Measurements from ENCODE around the gene CSNK2A3.
"Not testable (repeated sequence)": the region's sequence is repeated elsewhere in the genome, so short reads cannot be mapped to it uniquely, and the experiment has no call there.

The CSNK2A3 gene

DNA sequence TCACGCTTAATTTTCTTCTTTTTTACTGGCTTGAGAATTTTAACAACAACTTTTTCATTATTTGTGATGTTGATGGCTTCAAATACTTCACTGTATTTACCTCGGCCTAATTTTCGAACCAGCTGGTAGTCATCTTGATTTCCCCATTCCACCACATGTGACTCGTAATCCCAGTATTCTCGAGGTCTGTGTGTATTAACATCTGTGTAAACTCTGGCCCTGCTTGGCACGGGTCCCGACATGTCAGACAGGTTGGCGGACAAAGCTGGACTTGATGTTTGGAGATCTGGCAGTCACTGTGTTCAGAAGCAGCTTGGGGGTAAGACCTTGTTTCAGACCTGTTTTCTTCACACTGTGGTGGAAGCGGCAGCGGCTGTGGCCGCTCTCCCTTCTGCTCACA lies at the start of gene CSNK2A3:
Gene CSNK2A3 (minus strand): TSS at position 373 of the 400 bp plus-strand sequence. CDS start 131 bp downstream, at position 242.
- DNase-seq = not testable (repeated sequence)

DNA sequence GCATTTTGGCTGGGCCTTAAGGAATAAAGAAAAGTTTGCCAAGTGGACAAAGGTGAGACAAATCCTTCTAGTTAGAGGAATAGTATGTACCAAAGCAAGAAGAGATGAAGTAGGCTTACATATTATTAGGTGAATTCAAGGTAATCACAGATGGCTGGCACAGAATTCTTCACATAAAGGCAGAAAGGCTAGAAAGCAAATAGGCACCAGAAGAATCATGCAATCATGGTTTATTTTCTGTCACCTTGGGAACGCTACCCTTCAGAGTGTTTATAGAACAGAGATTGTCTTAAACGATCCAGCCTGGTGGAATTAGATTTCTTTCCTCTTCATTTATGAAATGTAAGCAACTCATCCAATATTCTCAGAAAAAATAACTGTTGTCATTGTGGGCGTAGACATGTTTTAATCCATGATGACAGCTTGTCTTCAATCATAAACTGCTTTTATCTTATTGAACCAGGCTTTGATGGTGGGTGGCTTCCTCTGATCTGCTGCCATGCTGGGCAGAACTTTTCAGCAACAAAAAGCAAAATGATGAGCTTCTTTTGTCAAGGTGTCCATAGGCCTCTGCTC lies 49.0 kb upstream of the CSNK2A3 start:
- DNase-seq = no peak

DNA sequence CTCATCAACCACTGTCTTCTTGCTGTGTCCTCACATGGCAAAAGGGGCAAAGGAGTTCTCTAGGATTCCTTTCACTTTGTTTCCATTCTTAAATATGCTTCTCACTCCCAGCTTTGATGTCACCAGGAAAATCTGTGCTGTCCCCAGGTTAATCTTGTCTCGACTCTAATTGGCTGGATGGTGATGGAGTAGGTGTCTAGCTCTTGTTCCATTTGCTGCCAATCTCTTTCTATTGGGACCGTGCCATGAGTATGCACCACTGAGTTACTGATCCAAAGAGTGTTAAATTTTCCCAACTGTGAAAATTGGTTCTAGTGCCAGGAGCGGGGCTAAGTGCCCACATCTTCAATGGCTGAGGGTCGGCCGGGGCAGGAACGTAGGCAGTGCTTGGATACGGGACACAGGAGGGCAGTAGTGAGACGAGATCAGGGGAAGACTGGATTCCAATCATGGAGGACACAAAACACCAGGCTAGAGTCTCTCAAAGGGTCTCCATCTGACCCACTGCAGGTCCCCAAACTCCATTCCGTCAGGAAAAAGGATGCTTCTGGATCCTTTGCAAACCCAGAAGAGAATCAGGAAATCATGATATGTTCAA lies 47.7 kb upstream of the CSNK2A3 start:
- DNase-seq = no peak

DNA sequence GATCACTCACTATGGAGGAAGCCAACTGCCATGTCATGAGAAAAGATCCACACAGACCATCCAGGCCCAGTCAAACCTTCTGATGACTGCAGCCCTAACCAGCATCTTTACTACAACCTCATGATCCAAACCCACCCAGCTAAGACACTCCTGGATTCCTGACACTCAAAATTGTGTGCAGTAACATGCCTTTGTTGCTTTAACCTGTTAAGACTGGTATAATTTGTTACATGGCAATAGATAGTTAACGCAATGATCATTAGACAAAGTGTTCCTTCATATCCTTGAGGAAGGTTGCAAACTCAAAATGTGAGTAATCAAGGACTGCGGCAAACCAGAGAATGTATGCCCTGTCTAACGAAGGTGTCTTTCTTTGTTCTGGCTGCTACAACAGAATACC lies 47.1 kb upstream of the CSNK2A3 start:
- DNase-seq = no peak

DNA sequence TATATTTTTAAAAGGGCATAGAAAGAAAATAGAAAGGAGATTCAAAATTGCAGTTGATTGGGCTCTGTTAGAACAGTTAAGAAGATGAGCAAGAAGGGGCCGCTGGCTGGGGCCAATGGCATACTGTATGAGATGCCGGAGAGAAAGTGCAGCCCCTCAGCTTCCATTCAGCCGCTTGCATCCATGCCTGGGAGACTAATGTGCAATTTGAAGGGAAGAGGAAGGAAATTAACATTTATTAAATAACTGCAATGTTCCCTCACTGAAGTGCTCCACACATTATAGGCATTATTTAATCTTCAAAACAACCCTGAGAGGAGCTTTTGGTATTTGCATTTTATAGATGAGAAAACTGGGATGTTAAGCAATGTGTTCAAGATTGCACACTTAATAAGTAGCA lies 44.7 kb upstream of the CSNK2A3 start:
- no peak for DNase-seq

DNA sequence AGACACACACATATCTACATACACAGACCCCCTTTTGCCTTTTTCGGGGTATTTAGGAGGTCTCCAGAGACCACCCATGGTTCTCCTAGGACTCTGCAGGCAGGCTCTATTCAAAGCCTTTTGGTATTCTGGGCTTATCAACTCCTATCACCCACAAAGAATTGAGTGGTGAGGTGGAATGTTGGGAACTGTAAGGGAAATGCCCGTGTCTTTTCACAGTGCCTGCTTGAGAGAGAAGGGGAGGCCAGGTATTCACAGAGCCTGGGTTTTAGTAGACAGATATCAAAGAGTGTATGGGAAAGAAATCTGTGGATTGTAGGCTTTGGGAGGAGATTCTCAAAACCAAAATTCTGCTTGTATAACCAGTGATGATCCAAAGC lies 44.0 kb upstream of the CSNK2A3 start:
- no peak for DNase-seq

DNA sequence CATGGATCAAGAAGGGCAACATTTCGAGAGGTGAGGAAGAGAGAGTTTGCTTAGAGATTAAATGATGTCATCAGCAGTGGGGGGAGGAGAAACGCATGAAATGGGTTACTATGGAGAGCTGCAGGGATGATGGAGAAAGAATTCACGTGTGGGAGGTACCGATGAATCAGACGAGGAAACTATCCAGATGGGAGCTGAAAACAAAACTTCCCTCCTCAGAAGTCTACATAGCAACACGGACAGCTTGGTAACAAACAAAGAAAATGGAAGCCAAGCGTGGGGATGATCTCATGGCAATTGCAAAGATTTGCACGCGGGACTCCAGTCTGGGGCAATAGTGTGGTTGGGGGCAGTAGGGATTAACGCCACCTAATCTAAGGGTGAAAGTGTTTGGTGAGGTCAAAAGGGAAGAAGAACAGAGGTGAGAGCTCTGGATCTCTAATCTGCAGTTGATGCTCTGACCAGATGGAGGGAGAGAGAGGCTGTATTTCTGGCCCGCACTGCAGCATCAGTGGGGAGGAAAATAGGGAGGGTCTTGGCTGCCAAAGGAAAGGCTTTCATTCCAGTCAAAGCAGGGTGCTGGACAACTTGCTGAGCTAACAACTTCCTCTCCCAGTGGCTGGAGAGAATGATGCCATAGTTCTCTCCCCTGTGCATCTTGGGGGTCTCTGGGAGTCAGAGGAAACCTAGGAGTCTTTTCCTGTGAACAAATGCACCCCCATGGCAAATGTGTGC lies 43.4 kb upstream of the CSNK2A3 start:
- no peak for DNase-seq

DNA sequence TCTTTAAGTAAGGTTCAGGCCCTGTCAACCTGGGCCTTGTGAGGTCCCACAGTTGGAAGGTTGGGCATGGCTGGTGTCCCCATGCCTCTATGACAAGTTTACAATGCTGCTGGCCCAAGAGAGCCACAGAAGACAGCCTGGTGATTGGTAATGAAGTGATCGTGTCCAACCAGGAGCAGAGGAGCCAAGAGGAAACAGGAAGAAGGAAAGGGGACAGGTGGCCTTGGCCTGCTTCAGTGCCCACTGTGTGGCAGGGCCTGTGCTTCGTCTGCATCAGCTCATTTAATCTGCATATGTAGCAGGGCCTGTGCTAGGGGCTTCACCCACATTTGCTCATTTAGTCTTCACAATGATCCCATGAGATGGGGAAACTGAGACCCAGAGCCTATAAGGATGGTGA lies 42.1 kb upstream of the CSNK2A3 start:
- no peak for DNase-seq

DNA sequence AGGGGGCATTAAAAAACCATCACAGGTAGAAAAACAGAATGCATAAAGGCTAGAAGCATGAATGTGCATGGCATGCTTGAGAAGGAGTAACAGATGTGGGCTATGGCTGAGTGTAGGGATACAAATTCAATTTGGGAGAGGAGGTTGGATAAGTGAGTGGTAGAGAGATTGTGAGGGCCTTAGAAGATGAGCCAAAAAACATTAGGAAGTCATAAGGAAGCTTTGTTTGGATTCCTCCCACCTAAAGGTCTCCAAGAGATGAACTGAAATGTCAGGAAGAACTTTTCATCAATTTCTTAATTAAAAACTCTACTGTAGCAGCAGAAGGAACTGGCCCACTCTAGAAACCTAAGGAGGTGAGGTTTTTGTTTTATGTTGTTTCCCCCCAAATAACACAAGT lies 41.2 kb upstream of the CSNK2A3 start:
- DNase-seq = no peak

DNA sequence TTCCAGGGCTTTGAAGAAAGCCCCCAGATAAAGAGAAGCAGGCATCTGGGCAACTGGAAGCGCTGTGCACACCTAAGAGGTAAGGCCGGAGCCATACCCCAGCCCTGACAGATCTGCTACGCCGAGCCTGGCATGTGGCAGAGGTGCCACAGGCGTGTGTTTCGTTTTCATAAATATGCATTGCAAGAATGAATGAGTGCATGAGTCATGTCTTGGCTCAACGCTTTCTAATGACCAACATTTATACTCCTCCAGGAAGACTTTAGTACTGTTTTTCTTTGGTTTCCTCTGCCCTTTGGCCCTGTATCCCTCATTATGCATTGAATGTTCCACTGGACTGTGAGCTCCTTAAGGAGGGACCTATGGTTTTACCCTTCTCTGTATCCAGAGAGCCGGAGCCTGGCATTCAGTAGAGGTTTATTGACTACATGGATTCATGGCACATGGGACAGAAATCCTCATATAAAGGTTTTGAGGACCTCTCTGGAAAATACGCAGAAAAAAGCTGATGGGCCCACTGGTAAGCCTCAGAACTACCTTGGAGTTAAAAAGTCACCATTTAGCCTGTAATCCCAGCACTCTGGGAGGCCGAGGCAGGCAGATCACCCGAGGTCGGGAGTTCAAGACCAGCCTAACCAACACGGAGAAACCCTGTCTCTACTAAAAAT lies 38.9 kb upstream of the CSNK2A3 start:
- no peak for DNase-seq

DNA sequence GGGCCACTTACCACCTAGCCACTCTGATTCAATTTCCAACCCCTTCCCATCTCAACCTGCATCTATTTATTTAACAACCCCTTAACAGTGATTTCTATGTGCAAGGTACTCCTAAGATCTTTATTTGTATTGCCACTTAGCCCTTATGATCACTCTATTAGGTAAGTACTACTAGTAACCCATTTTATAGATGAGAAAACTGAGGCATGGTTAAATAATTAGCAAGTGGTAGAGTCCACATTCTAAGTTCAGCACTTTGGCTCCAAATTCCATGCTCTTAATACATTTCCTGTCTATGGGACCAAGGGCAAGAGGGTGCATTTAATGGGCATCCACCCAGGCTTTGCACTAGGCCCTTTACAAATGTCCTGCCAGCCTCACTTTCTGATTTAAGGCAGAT lies 38.1 kb upstream of the CSNK2A3 start:
- DNase-seq = no peak

DNA sequence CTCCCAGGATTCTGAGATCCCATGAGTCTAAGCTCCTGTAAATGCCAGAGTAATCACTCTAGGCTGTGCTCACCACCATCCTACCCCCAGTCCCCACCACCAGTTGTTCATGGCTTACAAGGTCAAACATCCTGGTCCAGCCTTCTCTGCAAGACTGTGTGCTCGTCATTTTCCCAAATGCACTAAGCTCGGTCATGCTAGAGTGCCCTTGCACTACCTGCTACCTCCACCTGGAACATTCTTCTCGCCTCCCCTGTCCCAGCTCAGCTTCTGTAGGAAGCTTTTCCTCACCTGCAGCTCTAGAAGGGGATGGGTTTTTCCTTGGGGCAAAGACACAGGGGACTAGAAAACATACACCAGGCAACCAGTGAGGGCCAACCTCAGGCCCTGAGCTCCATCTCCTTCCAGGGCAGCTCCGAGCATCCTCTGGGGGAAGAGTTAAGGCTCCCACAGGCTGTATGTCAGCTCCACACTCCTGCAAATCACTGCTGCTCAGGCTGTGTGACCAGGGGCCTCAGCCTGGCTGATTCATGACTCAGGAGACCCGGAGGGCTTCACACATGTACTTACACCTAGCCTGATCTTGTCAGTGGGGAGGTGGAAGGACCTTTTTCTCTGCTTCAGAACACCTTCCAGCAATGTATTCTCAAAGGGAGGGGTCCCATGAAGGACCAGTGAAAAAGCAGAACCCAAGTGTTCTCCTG lies 37.2 kb upstream of the CSNK2A3 start:
- no peak for DNase-seq

DNA sequence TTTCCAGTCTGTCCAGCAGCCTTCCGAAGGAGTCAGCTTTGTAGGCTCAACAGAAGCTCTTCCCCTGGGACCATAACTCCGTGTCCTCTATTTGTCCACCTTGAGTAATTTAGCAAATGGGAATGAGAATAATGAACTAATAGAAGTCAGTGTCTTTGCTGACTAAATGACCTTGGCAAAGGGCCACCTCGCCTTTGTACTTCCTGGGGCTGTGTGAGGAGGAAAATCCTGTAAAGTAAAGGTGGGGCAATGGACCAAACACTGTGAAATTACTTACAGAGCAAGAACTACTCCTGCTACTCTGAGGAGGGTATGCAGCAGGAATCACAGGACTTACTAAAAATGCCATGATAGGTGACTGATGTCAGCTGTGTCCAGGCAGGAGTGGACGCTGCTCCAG lies 36.2 kb upstream of the CSNK2A3 start:
- DNase-seq = no peak

DNA sequence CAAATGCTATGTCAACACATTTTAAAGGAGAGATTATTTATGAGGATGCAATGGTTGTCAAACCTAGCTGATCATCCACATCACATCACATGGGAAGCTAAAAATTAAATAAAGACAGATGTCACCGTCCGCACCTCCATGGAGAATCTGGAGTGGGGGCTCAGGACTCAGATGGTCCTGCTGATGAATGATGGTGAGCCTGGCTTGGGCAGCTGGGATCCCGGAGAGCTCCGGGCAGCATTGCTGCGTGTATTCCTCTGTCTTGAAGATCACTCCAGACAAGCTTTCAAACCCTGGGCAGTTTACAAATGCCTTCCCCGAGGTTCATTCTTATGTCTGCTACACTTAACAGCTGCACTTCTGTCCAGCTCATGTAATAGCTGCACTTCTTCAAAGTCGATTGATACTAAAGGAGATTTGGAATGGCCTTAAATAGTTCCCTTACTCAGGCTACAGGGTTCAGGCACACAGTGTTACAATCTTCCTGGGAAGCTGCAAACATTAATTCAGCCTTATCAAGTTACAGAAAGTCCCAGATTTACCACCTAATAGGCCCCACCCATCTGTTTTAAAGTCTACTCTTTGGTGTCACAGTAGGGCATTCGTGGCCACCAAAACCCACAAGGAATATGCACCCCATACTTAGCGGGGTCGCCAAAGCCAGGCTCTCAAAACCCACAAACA lies 34.7 kb upstream of the CSNK2A3 start:
- no peak for DNase-seq

DNA sequence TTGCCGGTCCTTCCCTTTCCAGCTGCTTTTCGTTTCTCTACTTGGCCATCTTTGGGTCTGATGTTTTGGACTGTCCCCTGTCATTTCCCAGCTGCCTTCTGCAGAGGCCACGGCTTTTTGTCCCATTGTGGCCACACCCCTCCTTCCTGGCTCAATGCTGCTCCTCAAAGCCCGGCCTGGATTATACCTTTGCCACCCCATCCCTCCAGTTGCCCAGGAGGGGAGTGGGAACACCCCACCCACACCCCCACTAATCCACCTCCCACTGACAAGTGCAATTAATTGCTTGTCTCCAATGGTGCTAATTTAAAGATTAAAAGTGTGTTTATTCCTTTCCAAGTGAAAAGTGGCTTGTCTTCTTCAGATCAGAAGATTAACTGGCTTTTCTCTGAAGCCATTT lies 34.2 kb upstream of the CSNK2A3 start:
- DNase-seq = no peak

DNA sequence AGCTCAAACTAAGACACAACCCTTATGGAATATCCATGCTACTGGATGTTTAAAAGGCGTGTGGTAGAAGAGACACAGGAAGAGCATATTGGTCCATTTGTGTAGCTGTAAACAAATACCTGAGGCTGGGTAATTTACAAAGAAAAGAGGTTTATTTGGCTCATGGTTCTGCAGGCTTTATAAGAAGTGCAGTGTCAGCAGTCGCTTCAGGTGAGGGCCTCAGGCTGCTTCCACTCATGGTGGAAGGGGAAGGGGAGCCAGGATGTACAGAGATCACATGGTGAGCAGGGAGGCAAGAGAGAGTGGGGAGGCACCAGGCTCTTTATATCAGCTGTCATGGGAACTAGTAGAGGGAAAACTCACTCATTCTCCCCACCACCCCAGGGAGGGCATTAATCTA lies 31.8 kb upstream of the CSNK2A3 start:
- no peak for DNase-seq

DNA sequence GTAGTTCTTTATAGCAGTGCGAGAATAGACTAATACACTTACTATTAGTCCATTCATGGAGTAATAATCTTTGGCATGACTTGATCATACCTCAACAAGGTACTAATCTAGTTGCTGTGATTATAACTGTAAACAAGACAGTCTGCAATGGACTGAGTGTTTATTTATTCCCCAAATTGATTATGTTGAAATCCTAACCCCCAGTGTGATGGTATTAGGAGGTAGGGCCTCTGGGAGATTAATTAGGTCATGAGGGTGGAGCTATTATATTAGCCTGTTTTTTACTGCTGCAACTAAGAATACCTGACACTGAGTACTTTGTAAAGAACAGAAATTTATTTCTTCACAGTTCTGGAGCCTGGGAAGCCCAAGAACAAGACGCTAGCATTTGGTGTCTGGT lies 30.9 kb upstream of the CSNK2A3 start:
- DNase-seq = no peak

DNA sequence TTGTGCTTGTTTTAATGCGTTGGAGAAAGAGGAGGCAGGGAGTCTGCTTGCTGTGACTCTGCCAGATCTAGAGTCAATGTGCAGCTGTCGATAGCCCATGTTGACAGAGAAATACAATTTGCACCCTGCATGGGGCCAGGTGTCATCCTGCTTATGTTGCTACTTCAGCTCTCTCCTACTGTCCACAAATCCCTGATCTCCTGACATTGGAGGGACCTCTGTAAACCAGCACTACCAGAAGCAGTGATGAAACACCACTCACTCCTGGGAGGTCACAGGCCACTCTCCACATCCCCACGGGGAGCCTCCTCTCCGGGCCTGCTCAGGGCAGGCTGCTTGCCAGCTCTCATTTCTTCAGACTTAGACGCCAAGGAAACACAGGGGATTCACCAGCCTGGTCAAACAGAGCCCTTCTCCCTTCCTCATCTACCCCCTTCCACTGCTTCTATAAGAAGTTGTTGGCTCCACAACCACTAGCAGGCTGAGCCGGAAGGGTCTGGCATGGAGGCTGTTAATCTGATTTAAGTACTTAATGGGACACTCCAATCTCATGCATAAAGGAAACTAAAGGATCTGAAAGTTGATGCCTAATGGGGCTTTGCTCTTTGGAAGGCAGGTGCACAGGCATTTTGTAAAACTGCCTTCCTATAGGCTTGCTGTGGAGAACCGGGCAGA lies 29.9 kb upstream of the CSNK2A3 start:
- no peak for DNase-seq

DNA sequence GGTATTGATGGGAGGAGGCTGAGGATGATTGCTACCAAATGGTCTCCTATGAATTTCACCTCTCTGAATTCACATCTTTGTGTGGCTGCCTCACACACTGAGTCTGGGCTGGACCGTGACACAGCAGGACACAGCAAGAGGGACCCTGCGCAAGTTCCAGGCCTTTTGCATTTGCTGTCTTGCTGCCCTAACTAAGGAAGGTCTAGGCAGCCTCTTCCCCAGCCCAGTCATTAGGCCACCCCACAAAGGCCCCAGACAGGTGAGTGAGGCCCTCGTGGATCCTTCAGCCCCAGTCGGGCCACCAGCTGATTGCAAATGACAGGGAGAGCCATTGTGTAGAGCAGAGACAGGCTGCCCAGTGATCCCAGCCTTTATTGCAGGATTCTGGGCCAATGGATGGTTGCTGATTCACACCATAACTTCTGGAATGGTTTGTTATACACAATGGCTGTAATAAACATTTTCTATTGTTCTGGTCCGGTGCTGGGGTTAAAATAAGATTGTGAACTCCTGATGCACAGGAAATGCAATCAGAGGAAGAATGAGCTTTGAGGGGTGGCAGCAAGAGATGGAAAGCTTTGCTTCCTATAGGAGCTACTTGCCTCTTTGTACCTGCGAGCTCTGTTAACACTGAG lies 28.5 kb upstream of the CSNK2A3 start:
- no peak for DNase-seq

DNA sequence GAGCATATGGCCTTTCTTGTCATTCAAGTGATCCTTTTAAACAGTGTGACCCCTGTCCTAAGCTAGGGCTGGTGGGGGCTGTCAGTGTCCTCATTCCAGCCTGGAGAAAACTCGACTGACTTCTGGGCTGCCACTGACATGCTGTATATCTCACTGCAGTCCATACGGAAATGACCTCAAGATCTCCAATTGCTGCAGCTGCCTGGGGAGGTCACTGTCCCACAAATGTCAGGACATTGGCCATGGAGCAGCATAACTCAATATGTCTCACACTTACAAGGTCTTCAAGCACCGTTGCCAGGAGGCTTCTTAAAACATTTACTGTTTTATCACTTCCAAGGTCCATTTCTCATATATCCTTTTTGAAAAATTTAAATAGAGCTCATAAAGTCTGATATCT lies 27.8 kb upstream of the CSNK2A3 start:
- DNase-seq = no peak

DNA sequence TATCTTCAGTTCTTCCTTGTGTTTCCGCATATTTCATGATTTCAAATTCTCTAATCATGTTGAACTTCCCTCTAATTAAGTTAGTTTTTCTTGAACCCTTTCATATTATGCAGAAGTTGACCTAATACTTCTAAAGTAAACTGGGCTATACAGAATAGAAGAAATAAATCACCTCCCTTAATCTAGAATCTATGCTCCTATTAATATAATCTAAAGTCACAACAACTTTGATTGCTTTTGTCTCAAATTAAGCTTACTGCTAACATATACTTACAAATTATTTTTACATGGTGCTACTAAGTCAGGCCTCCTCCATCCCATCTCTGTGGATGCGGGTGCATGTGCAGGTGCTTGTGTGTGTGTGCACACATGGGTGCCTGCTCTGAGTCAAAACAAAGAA lies 27.3 kb upstream of the CSNK2A3 start:
- DNase-seq = no peak

DNA sequence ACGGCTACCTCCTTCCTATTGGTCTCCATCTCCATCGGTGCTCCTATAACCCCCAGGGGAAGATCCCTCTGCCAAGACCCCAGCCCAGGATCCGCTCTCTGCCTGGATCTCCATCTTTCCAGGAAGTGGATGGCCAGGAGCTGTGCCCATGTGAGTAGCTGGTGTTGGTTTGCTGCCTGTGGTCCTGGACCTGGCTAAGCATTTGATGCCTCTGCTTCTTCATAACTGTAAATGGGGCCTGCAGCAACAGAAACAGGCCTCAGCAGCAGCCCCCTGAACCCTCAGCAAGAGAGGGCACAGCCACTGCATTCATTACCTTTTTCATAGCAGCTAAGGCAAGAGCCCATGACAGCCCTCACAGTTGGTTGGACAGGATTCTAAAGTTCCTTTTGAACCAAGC lies 26.6 kb upstream of the CSNK2A3 start:
- DNase-seq = no peak
